HG03432 (cell line): ENCODE results near the gene RHEX.

Source experiments
- ATAC-seq: cut with Tn5 transposase; IDR thresholded peaks from one replicate; pipeline ENCODE4 v1.9.1; 2021; ENCODE audit warnings: mild to moderate bottlenecking, moderate library complexity; ENCODE audit not compliant: unreplicated experiment

Gene RHEX

GRCh38 chr1:206083750-206084149, 30.8 kb downstream of the RHEX start:
- ATAC-seq = no peak

DNA sequence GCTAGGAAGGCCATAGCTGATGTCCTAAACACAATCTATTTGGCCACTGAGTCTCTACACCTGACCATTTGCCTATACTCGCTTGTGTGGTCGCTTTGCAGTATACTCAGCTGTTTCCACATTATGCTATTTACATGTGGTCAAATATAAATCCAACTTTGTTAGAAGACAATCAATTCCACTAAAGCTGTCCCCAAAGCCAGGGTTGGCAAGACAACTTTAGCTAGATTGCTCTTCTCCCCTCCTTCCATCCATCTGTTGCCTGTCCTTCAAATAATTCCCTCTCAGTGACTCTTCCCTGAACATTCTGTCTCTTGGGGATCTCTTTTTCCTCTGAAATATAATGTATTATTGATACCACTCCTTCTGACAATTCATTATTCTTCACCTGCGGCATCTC, 34.1 kb downstream of the RHEX start:
- no peak for ATAC-seq

- ATAC-seq = no peak
Observed at GRCh38 chr1:206089341-206089740, 36.4 kb downstream of the RHEX start.

- no peak for ATAC-seq
Observed at GRCh38 chr1:206094024-206094423, 41.1 kb downstream of the RHEX start.

DNA sequence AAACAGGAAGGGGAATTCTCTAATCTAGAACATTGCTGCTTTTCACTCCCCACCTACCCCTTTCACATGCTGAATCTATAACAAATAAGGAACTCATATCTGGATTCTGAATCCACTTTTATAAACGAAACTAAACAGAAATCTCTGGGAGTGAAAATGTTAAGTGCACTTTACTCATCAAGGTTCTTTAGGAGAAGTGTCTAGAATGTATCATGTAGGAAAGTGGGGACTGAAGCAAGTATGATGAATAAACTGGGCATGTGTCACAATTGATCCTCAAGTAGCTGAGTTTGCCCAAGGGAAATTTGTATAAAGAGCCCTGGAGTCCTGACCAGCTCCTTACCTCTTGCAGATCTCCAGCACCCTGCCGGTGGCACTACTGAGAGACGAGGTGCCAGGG, 44.4 kb downstream of the RHEX start:
- ATAC-seq = no peak

DNA sequence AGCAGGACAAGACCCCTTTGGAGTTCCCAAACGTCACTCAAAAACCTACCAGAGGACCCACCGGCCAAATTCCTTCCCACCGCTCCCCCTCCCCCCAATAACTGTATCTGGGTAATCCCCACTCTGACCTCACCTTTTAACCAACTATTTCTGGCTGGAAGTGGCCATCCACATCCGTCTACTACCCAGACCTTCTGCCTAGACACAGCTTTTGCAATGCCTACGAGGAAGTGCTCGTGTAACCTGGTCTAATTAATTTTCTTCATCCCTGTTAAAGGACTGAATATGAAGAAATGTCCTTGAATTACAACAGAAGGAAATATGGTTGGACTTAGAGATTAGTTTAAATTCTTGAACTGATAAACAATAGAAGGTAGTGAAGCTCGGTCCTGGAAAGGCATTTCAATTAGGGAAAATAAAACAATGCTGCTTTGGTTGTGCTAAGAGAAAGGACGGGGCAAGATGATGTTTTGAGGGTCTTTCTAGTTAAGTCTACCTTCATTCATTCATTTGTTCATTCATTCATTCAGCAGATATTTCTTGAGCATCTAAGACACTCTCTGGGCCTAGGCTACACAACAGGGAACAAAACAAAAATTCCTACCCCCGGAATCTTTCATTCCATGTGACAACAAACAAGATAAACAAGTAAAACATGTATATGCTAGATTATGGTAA, 45.4 kb downstream of the RHEX start:
- ATAC-seq = no peak

DNA sequence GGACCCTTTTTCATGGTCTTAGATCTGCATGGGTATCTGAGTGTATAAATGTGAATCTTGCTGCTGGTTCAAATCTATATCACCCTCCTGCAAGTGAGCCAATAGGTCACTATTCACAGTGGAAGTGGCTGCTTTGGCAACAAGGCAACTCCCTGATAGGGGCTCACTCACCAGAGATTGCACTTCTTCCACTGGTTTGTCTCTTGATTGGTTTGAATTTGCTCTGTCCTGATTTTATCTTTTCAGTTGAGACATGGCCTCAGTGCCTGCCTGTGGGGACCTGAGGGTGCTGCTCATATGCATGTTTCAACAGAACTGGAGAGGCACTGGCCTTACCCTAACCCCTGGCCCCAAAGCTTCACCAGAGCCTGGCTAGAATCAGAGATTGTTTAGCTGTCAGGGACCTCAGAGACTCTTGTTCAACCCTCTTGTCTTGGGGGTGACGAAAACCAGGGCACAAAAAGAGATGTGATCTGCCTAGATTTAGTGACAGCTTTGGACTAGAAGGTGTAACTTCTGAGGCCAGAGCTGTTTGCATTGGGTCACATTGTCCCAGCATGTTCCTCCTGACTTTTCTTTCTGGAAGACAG, 47.3 kb downstream of the RHEX start:
- no peak for ATAC-seq

DNA sequence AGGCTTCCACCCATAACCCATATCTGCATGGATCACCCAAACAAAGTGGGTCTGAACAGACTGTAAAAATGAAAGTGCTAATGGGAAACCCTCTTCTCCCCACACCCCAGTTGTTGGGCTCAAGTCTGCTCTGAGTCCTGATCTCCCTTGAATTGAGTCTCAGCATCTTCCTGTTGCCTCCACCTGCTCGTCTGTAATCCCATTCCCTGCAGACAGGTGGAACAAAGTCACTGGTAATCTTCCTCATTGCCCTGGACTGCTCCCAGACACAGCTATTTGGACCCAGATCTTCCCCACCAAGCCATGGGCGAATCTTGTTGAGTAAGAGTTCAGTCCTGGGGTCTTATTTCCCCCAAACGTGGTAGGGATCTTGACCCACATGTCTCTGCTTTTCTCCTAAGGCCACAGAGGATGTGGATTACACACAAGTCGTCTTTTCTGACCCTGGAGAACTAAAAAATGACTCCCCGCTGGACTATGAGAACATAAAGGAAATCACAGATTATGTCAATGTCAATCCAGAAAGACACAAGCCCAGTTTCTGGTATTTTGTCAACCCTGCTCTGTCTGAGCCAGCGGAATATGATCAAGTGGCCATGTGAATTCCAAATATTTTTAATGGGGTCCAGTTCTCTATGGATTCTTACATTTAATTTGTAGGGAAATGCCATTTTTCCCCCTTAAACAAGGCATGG, 48.5 kb downstream of the RHEX start:
- ATAC-seq = no peak

DNA sequence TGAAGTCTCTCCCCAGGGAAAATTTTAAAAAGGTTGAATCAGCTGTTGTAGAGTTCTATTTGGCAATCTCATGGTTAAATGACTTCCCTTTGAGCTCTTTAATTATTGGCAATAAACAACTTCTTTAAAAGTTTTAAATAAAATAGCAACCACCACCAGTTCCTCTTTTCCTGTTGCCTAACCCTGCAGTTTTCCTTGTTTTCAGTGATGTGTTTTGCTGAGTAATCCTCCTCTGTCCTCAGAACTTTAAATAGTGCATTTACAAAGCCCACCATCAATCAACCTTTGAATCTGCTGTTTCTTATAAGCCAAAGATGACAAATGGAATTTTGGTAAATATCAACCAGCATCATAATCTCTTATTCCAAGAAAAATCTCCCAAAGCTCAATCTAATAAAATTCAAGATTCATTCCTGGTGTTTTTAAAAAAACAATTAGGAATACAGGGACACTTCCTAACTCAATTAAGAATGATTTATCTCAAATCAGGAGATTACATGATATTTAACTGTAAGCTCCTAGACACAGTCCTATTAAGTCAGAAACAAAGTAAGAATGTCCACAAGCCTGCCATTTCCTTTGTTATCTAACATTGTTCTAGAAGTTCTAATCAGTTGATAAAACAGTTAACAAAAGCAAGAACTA, 49.4 kb downstream of the RHEX start:
- ATAC-seq = no peak

DNA sequence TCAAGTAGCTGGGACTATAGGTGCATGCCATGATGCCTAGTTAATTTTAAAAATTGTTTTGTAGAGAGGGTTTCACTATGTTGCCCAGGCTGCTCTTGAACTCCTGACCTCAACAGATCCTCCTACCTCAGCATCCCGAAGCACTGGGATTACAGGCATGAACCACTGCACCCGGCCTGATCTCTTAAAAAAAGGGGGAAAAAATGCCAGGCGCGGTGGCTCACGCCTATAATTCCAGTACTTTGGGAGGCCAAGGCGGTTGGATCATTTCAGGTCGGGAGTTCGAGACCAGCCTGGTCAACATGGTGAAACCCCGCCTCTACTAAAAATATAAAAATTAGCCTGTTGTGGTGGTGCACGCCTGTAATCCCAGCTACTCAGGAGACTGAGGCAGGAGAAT, 51.0 kb downstream of the RHEX start:
- ATAC-seq = no peak

DNA sequence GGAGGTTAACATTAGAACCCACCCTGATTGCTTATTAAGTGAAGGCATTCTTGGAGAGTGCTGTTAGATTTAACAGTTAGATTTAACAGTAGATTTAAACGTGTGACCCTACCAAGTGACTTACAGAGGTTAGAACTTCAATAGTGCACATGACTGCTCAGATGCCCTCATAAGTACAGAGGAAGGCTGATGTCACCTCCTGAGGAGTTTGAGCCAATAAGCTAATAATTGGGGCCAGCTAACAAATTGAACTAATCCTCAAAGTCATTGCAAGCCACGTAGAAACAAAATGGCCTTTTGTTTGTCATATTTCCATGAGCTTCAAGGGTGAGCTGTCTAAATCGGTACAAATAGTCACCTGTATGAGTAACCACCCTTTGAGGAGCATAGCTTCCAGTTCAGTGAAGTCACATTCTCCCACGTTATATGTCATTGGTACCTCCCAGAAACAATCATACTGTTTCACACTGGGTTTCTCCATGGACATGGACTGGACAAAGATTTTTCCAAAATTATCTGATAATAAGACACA, 52.6 kb downstream of the RHEX start:
- ATAC-seq = no peak

DNA sequence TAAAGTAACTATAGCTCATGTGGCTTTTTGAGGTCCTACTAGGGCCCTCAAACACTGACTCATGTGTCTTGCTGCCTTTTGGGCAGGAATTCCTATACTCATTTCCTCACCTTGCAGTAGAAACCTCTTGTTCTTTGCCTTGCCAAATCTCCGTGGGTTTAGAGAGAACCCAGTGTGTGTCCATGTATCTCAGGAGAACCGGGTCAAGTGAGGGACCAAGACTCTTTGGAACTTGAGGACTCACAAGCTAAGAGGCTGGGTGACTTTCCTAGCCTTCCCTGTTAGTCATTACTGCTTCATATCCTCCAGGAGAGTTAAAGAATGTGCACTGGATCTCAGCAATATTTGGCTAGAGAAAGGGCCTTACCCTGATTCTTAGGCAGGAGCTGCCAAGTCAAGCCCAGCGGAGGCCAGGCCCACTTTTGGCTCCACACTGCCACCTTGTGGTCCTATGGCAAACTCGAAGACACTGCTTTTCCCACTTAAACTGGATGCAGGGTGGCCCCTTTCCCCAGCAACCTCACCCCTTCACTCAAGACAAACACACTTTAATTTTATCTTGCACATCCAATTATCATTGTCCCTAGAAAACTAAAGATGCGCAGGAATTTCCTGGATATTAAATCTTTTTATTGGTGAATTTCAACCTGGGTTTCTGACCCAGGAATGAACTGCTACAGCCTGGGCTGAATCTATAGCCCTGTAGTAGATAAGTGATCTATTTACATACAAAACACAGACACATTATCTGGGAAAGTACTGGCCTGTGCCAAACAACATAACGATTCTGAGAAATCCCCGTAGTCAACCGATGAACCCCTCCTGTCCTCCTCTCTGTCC, 53.6 kb downstream of the RHEX start:
- ATAC-seq = peak; percentile 74

DNA sequence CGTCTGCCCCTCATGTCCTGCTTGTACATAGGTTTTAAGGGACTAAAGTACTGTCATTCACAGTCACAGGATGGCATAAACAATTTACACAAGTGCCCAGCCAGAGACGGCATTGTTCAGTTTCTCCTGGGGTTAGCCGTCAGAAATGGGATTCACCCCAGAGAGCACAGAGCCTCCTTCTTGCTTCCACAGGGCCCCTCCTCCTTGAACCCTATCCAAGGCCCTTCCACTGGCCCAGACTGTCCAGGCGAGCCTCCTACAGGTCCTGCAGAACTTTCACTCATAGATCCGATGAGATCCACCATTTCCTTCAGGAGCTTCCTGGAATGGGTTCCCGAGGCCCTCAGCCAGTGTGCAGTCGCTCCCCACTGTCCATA, 54.2 kb downstream of the RHEX start:
- ATAC-seq = no peak

DNA sequence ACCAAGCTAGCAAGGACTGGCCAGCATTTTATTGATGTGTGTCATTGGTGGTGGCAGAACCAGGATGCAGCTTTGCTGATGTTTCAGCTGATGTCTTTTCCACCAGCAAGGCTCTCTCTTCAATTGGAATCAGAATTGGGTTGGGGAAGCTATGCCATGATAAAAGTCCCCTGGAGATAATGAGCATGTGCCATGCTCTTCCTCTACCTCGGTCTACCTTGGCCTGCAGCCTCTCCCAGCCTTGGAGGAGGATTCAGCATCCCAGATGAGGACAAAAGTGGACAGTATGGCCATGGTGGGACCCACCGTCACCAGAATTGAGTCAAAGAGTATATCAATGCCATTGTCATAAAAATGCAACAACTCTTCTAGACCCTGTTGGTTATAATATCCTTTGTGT, 55.7 kb downstream of the RHEX start:
- ATAC-seq = no peak

DNA sequence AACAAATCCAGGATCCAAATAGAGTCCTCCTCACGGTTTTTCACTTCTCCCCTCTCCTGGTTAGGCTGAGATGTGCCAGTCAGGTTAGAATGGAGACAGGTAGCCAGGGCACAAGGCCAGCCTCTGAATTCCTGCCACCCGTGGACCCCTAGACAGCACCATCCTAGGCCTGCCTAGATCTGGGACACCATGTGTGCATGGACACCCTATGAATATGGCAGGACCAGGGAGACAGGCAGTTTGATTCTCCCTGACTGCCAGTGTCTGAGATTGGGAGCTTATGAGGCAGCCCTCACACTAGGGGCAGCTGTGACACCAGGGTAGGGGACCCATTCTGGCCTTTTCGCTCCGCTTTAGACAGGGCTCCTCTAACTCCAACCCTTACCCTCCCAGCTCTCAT, 56.7 kb downstream of the RHEX start:
- no peak for ATAC-seq

DNA sequence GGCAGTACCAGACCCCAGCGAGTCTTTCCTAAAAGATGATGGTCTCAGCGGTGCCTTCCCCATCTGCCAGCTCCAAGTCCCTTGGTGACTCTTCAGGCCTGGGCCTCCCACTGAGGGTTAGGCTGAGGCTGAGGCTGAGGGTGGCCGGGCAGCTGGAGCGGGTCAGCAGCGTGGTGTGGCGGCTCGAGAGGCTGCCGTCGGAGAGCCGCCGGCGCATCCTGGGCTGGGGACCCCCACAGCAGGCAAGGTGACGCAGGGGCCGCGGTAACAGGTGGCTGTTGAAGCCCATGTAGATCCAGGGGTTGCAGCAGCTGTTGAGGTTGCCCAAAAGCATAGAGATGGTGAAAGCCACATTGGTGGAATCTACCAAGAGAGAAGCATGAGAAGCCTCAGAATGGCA, 57.2 kb downstream of the RHEX start:
- no peak for ATAC-seq

GRCh38 chr1:206110820-206111219, 57.8 kb downstream of the RHEX start:
- ATAC-seq = no peak

GRCh38 chr1:206111271-206111927, 58.4 kb downstream of the RHEX start:
- no peak for ATAC-seq

GRCh38 chr1:206112600-206113301, 59.8 kb downstream of the RHEX start:
- no peak for ATAC-seq
